Measurements from ENCODE around the gene DUT.

Gene DUT

GRCh38 chr15:48330855-48331795, at the start of gene DUT:
DUT (plus strand) TSS chr15:48331429; CDS start chr15:48331516, 87 bp downstream.
- DNase-seq (ENCODE audit: extremely low read depth, low read depth) = peak; percentile 32
- H3K4me3 ChIP-seq (replicated peaks; ENCODE audit: low read depth, low read length) = peak within 1 kb of the TSS; percentile 84
- TF ChIP-seq, protein P1, sequence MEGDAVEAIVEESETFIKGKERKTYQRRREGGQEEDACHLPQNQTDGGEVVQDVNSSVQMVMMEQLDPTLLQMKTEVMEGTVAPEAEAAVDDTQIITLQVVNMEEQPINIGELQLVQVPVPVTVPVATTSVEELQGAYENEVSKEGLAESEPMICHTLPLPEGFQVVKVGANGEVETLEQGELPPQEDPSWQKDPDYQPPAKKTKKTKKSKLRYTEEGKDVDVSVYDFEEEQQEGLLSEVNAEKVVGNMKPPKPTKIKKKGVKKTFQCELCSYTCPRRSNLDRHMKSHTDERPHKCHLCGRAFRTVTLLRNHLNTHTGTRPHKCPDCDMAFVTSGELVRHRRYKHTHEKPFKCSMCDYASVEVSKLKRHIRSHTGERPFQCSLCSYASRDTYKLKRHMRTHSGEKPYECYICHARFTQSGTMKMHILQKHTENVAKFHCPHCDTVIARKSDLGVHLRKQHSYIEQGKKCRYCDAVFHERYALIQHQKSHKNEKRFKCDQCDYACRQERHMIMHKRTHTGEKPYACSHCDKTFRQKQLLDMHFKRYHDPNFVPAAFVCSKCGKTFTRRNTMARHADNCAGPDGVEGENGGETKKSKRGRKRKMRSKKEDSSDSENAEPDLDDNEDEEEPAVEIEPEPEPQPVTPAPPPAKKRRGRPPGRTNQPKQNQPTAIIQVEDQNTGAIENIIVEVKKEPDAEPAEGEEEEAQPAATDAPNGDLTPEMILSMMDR (IDR thresholded peaks at IDR 0.05; ENCODE audit: low read depth, low read length, missing control alignments) = no peak

GRCh38 chr15:48281674-48282073, 49.6 kb upstream of the DUT start:
- TF ChIP-seq, protein P1 (IDR thresholded peaks at IDR 0.05; ENCODE audit: low read depth, low read length, missing control alignments) = no peak
- no peak for DNase-seq (ENCODE audit: extremely low read depth, low read depth)
- H3K4me3 ChIP-seq (replicated peaks; ENCODE audit: low read depth, low read length) = no peak overlapping the region

GRCh38 chr15:48282216-48282615, 49.0 kb upstream of the DUT start:
- TF ChIP-seq, protein P1 (IDR thresholded peaks at IDR 0.05; ENCODE audit: low read depth, low read length, missing control alignments) = no peak
- DNase-seq (ENCODE audit: extremely low read depth, low read depth) = no peak
- H3K4me3 ChIP-seq (replicated peaks; ENCODE audit: low read depth, low read length) = no peak overlapping the region

GRCh38 chr15:48283396-48284145, 47.7 kb upstream of the DUT start:
- no peak overlapping the region for H3K4me3 ChIP-seq (replicated peaks; ENCODE audit: low read depth, low read length)
- TF ChIP-seq, protein P1 (IDR thresholded peaks at IDR 0.05; ENCODE audit: low read depth, low read length, missing control alignments) = no peak
- no peak for DNase-seq (ENCODE audit: extremely low read depth, low read depth)

DNA sequence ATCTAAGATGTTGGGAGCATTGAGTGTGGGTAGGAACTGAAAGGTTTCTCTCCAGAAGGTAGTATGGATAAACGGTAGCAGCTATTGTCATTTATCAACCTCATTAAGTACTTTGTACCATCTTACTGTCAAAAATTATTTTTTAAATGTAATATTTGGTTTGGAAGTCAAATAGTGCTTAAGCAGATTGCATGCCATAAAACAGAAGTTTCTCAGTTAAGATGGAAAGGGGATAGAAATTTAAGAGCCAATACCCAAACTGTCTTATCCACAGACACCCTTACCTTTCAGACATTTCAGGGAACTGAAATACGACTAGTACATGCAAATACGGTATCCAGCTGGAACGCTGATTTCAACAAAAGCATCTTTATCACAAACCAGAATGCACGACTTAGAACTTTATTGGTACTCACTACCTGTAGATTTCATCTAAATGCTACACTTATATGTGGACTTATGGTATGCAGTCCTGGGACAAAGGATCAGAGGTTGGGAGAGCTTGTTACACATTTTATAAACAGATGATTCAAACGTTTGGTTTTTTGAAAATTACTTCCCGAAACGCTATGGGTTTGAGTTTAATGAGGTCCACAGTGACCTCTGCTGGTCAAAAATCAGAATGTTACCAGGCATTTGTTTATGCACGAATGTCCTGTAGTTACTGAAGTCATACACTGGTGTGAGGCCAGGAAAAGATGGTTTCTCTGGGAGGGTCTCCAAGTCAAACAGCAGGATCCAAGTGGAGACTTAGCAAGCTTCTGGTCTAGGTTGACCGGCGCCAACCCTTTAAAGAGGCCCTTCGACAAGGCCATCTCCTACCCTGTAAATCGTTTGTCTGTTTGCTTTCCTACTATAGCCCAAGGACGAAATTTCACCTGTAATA, 45.7 kb upstream of the DUT start:
- TF ChIP-seq, protein P1 (IDR thresholded peaks at IDR 0.05; ENCODE audit: low read depth, low read length, missing control alignments) = peak; percentile 58
- no peak overlapping the region for H3K4me3 ChIP-seq (replicated peaks; ENCODE audit: low read depth, low read length)
- DNase-seq (ENCODE audit: extremely low read depth, low read depth) = peak; percentile 77

DNA sequence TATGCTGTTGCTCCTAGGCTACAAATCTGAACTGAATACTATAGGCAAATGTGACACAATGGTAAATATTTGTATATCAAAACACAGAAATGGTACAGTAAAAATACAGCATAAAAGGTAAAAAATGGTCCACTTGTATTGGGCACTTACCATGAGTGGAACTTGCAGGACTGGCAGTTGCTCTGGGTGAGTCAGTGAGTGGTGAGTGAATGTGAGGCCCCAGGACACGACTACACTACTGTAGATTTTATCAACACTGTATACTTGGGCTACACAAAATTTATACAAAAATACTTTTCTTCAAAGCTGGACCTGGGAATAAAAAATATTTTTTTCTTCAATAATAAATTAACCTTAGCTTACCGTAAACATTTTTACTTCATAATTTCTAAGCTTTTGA, 41.6 kb upstream of the DUT start:
- DNase-seq (ENCODE audit: extremely low read depth, low read depth) = no peak
- TF ChIP-seq, protein P1 (IDR thresholded peaks at IDR 0.05; ENCODE audit: low read depth, low read length, missing control alignments) = no peak
- H3K4me3 ChIP-seq (replicated peaks; ENCODE audit: low read depth, low read length) = no peak overlapping the region
